PC-3 (cell line): ENCODE measurements around the gene MYOCD. TPM values are rescaled to one million over a fixed set of nuclear protein-coding genes. Genes with fewer than 3 reads are reported as not detected.

Source experiments
- ATAC-seq: fragments of 200-7000 bp; cut with Tn5 transposase; 2 replicates; pipeline ENCODE4 v1.9.1; 2020; ENCODE audit warnings: mild to moderate bottlenecking, moderate library complexity
- BruUV-seq: library from RNA; stranded (reverse); fragments of 400-500 nt; replicated peaks from 2 replicates; lab custom pipeline; 2021; lab: Mats Ljungman, UMichigan
- CTCF ChIA-PET: fragments of 300-600 bp; sonication (Branson Sonifier 250); formaldehyde crosslinking; loops from one replicate; lab custom pipeline; 2022; ENCODE audit warnings: antibody characterized with exemption; lab: Charles Lee
- POLR2A ChIA-PET: fragments of 300-600 bp; sonication (Branson Sonifier 250); formaldehyde crosslinking; loops from one replicate; lab custom pipeline; 2022; ENCODE audit warnings: antibody characterized with exemption; ENCODE audit not compliant: unreplicated experiment; lab: Charles Lee
- DNase-seq: peaks from one replicate; pipeline ENCODE4 v3.0.0-alpha.2; 2015
- H2AFZ ChIP-seq: fragments of 300-600 bp; sonication (generic); 2 replicates; pipeline ENCODE4 v1.6.0; 2016; ENCODE audit warnings: antibody characterized with exemption, low read length
- H3F3A ChIP-seq: fragments of 300-600 bp; sonication (generic); one replicate; pipeline ENCODE4 v1.6.0; 2017; ENCODE audit warnings: antibody characterized with exemption, low read length, control low read depth, mild to moderate bottlenecking; ENCODE audit not compliant: unreplicated experiment
- H3K27ac ChIP-seq: fragments of 300-600 bp; sonication (generic); 2 replicates; pipeline ENCODE4 v1.5.1; 2016; ENCODE audit warnings: mild to moderate bottlenecking, low read length
- H3K27me3 ChIP-seq: fragments of 300-600 bp; sonication (generic); 2 replicates; pipeline ENCODE4 v1.6.1; 2016; ENCODE audit warnings: low read length, mixed read lengths
- H3K36me3 ChIP-seq: fragments of 300-600 bp; sonication (generic); 2 replicates; pipeline ENCODE4 v1.6.1; 2016; ENCODE audit warnings: low read depth, mixed run types, low read length, mixed read lengths
- H3K4me1 ChIP-seq: fragments of 300-600 bp; sonication (generic); 2 replicates; pipeline ENCODE4 v1.5.1; 2016; ENCODE audit warnings: low read length; ENCODE audit not compliant: insufficient read depth
- H3K4me2 ChIP-seq: fragments of 300-600 bp; sonication (generic); 2 replicates; pipeline ENCODE4 v1.6.0; 2016; ENCODE audit warnings: low read length
- H3K4me3 ChIP-seq: fragments of 300-600 bp; sonication (generic); 2 replicates; pipeline ENCODE4 v1.5.1; 2016; ENCODE audit warnings: mild to moderate bottlenecking, low read length, mixed read lengths
- H3K79me2 ChIP-seq: fragments of 300-600 bp; sonication (generic); 2 replicates; pipeline ENCODE4 v1.6.1; 2017; ENCODE audit warnings: low read length, mixed read lengths
- H3K9ac ChIP-seq: fragments of 300-600 bp; sonication (generic); 2 replicates; pipeline ENCODE4 v1.6.0; 2016; ENCODE audit warnings: mild to moderate bottlenecking, low read length
- H3K9me2 ChIP-seq: fragments of 300-600 bp; sonication (generic); replicated peaks from 2 replicates; pipeline ENCODE4 v1.6.1; 2016; ENCODE audit warnings: mixed run types, low read length, mixed read lengths
- H3K9me3 ChIP-seq: fragments of 300-600 bp; sonication (generic); 2 replicates; pipeline ENCODE4 v1.6.1; 2016; ENCODE audit warnings: low read length, mixed read lengths
- H4K20me1 ChIP-seq: fragments of 300-600 bp; sonication (generic); 2 replicates; pipeline ENCODE4 v1.6.1; 2016; ENCODE audit warnings: low read length, mixed read lengths
- EZH2 ChIP-seq: fragments of 300-600 bp; sonication (generic); IDR thresholded peaks from one replicate; pipeline ENCODE4 v1.6.1; 2017; ENCODE audit warnings: antibody characterized with exemption, mild to moderate bottlenecking, low read length; ENCODE audit not compliant: unreplicated experiment
- EZH2phosphoT487 ChIP-seq: fragments of 300-600 bp; sonication (generic); IDR thresholded peaks from 2 replicates; pipeline ENCODE4 v1.6.1; 2018; ENCODE audit warnings: mild to moderate bottlenecking, antibody characterized with exemption, low read length, borderline replicate concordance
- intact Hi-C: fragments of 100-400 bp; cut with micrococcal nuclease; formaldehyde crosslinking; loops from 2 replicates; pipeline ENCODE4 v1.9.0; 2023
- total RNA-seq: library from RNA; depleted of rRNA; stranded (reverse); fragments of >200 nt; gene quantifications from 2 replicates; pipeline ENCODE4 v1.2.3, GENCODE V29; 2014
- TF ChIP-seq, protein P1 (sequence below): fragments of 300-600 bp; sonication (generic); conservative IDR thresholded peaks from 2 replicates; pipeline ENCODE4 v1.5.1; 2017; ENCODE audit warnings: antibody characterized with exemption, low read depth, mild to moderate bottlenecking, low read length

Gene MYOCD
- total RNA-seq, 1 experiment from 2014 or later: not detected

- no peaks in the 10 kb centered on the region for H3K9me2 ChIP-seq
- H3K4me2 ChIP-seq: no peak overlapping the region
- no peak overlapping the region for H3K27ac ChIP-seq
- H3K9ac ChIP-seq: no peak overlapping the region
- H3K79me2 ChIP-seq: no peaks in the 10 kb centered on the region
- no peaks in the 10 kb centered on the region for H3K36me3 ChIP-seq
- no peaks in the 10 kb centered on the region for H3K9me3 ChIP-seq
- no peaks in the 10 kb centered on the region for H3F3A ChIP-seq
- no peak overlapping the region for H2AFZ ChIP-seq
- no peak for DNase-seq
- H3K4me3 ChIP-seq: no peak overlapping the region
- CTCF ChIA-PET: no interaction called here
- H4K20me1 ChIP-seq: no peaks in the 10 kb centered on the region
- POLR2A ChIA-PET: no interaction called here
- BruUV-seq: no TSS peak
- H3K4me1 ChIP-seq: no peaks in the 10 kb centered on the region
- TF ChIP-seq, protein P1, sequence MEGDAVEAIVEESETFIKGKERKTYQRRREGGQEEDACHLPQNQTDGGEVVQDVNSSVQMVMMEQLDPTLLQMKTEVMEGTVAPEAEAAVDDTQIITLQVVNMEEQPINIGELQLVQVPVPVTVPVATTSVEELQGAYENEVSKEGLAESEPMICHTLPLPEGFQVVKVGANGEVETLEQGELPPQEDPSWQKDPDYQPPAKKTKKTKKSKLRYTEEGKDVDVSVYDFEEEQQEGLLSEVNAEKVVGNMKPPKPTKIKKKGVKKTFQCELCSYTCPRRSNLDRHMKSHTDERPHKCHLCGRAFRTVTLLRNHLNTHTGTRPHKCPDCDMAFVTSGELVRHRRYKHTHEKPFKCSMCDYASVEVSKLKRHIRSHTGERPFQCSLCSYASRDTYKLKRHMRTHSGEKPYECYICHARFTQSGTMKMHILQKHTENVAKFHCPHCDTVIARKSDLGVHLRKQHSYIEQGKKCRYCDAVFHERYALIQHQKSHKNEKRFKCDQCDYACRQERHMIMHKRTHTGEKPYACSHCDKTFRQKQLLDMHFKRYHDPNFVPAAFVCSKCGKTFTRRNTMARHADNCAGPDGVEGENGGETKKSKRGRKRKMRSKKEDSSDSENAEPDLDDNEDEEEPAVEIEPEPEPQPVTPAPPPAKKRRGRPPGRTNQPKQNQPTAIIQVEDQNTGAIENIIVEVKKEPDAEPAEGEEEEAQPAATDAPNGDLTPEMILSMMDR: no peak
- no peak for TF ChIP-seq EZH2
- no peak for TF ChIP-seq EZH2phosphoT487
- no peak for ATAC-seq
- H3K27me3 ChIP-seq: peaks cover 4% of the 10 kb centered on the region; the same call in 1 of the 2 replicates
- intact Hi-C loops: no loop called here
Measured at GRCh38 chr17:12709063-12709462, 43.4 kb downstream of the MYOCD start.

GRCh38 chr17:12712415-12712814, 46.7 kb downstream of the MYOCD start:
- no peaks in the 10 kb centered on the region for H3K36me3 ChIP-seq
- H2AFZ ChIP-seq: no peak overlapping the region
- H4K20me1 ChIP-seq: no peaks in the 10 kb centered on the region
- no peak for DNase-seq
- H3K4me1 ChIP-seq: no peaks in the 10 kb centered on the region
- H3K27ac ChIP-seq: no peak overlapping the region
- peaks cover 5% of the 10 kb centered on the region for H3K9me3 ChIP-seq
- TF ChIP-seq EZH2: no peak
- no peak for TF ChIP-seq EZH2phosphoT487
- TF ChIP-seq, protein P1: no peak
- no peaks in the 10 kb centered on the region for H3K9me2 ChIP-seq
- H3K4me3 ChIP-seq: no peak overlapping the region
- CTCF ChIA-PET: no interaction called here
- POLR2A ChIA-PET: no interaction called here
- H3K4me2 ChIP-seq: no peak overlapping the region
- no TSS peak for BruUV-seq
- intact Hi-C loops: no loop called here
- H3K27me3 ChIP-seq: peaks cover 4% of the 10 kb centered on the region
- no peak for ATAC-seq
- no peak overlapping the region for H3K9ac ChIP-seq
- no peaks in the 10 kb centered on the region for H3K79me2 ChIP-seq
- H3F3A ChIP-seq: no peaks in the 10 kb centered on the region

GRCh38 chr17:12712941-12713340, 47.3 kb downstream of the MYOCD start:
- Histone ChIP-seq H3K27ac (no peak overlapping the region), H2AFZ (no peak overlapping the region), H3K79me2 (no peaks in the 10 kb centered on the region), H4K20me1 (no peaks in the 10 kb centered on the region), H3K4me1 (no peaks in the 10 kb centered on the region), H3K36me3 (no peaks in the 10 kb centered on the region), H3K4me3 (no peak overlapping the region), H3K9me3 (peaks cover 5% of the 10 kb centered on the region), H3K9ac (no peak overlapping the region), H3F3A (no peaks in the 10 kb centered on the region), H3K27me3 (peaks cover 6% of the 10 kb centered on the region), H3K4me2 (no peak overlapping the region), H3K9me2 (no peaks in the 10 kb centered on the region)
- no peak for DNase-seq
- no TSS peak for BruUV-seq
- no peak for ATAC-seq
- TF ChIP-seq EZH2 (no peak), EZH2phosphoT487 (no peak)
- TF ChIP-seq, protein P1: no peak
- ChIA-PET POLR2A (no interaction called here), CTCF (no interaction called here)
- intact Hi-C loops: no loop called here
